Measurements from ENCODE around the gene LCN15.
"Not testable (repeated sequence)": the region's sequence is repeated elsewhere in the genome, so short reads cannot be mapped to it uniquely, and the experiment has no call there.

Gene LCN15, protein sequence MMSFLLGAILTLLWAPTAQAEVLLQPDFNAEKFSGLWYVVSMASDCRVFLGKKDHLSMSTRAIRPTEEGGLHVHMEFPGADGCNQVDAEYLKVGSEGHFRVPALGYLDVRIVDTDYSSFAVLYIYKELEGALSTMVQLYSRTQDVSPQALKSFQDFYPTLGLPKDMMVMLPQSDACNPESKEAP

GRCh38 chr9:136764301-136764891 is at the start of gene LCN15:
TSS of gene LCN15 (minus strand) at chr9:136764518. CDS start at chr9:136764488, 30 bp downstream.
- no peak for DNase-seq

GRCh38 chr9:136808806-136809158 is 44.5 kb upstream of the LCN15 start:
- no peak for DNase-seq

DNA sequence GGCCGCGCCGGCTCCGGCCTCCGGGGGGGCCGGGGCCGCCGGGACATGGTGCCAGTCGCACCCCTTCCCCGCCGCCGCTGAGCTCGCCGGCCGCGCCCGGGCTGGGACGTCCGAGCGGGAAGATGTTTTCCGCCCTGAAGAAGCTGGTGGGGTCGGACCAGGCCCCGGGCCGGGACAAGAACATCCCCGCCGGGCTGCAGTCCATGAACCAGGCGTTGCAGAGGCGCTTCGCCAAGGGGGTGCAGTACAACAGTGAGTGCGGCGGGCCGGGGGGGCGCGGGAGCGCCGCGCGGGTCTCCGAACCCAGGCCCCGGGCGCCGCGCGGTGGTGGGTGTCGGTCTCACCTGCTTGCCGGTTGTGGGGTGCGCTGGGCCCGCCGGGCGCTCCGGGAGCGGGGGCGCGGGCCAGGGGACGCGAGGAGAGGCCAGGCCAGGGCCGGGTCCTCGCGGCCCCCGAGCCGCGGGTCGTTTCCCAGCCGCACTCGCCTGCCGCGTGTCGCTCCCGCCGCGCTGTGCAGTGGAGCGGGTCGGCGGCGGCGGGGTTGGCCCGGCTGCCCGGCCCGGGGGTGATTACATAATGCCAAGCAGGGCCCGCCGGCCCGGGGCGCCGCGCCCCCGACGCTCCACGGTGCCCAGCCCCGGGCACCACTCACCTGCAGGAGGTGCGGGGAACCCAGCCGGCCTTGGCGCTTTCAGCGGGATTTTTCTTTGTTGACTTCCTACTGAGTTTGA is 43.9 kb upstream of the LCN15 start:
- DNase-seq, result peak in 22 of 56 donors; percentile 21 to 76 (median 56)

DNA sequence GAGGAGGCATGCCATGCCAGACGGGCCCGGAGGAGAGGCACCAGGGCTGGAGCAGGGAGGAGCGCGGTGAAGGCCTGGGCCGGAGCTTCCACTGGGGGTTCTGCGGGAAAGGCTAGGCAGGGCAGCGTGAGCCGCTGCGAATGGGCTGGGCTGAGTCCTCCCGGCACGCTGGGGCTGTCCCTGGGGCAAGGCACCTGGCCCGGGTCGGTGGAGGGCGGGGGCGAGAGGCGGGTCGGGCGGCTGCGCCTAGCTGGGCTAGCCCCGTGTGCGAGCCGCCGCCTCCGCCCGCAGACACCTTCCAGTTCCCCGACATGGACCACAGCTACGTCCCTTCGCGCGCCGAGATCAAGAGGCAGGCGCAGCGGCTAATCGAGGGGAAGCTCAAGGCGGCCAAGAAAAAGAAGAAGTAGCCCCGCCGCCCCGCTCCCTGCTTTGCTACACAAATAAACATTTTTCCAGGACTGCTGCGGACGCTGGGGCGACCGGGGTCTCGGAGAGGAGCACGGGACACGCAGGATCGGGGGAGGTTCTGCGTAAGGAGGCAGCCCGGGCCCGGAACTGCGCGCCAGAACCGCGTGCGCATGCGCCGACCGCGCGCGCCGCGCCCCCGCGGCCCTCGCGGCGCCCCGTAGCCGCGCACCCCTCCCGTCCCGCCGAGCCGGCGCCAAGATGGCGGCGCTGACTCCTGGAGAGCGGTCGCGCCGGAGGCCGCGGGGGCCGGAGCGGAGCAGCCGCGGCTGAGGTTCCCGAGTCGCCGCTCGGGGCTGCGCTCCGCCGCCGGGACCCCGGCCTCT is 43.2 kb upstream of the LCN15 start, which contains the start of gene RABL6:
TSS of gene RABL6 (plus strand) at position 668 of the 794 bp plus-strand sequence. CDS start 249 bp downstream, outside the sequence.
- peak in 49 of 56 donors; percentile 31 to 80 (median 65) for DNase-seq

GRCh38 chr9:136806631-136807201 is 42.4 kb upstream of the LCN15 start:
- DNase-seq, result no peak

DNA sequence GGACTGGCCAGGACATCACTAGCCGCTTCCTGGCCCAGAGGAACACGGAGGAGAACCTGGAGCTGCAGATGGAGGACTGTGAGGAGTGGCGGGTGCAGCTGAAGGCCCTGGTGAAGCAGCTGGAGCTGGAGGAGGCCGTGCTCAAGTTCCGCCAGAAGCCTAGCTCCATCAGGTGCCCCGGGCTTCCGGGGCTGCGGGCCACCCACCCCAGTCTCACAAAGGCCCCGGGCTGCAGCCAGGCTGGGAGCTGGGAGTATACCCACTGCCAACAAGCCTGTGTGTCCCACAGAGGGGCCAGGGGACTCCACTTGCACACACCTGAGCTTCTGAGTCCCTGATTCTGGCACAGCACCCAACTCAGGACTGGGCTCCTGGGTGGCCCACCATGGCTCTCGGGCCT is 41.7 kb upstream of the LCN15 start:
- no peak for DNase-seq

DNA sequence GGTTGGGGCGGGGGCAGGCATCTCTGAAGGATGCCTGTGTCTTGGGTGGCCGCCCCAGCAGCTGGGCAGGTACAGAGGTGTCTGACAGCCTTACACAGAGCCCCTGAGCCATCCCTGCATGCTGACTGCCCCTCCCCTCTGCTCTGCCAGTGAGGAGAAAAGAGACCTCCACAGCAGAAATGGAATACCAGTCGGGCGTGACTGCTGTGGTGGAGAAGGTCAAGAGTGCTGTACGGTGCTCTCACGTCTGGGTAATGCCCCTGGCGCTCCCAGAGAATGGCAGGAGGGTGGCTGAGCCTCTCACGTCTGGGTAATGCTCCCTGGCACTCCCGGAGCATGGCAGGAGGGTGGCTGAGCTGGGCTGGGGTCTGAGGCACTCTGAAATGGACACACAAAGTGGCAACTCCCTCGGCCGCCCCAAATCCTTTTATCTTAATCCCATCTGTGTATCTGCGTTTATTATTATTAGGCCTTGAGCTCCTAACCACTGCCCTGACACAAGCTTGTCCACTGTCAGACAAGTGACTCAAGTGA is 41.0 kb upstream of the LCN15 start:
- no peak for DNase-seq

DNA sequence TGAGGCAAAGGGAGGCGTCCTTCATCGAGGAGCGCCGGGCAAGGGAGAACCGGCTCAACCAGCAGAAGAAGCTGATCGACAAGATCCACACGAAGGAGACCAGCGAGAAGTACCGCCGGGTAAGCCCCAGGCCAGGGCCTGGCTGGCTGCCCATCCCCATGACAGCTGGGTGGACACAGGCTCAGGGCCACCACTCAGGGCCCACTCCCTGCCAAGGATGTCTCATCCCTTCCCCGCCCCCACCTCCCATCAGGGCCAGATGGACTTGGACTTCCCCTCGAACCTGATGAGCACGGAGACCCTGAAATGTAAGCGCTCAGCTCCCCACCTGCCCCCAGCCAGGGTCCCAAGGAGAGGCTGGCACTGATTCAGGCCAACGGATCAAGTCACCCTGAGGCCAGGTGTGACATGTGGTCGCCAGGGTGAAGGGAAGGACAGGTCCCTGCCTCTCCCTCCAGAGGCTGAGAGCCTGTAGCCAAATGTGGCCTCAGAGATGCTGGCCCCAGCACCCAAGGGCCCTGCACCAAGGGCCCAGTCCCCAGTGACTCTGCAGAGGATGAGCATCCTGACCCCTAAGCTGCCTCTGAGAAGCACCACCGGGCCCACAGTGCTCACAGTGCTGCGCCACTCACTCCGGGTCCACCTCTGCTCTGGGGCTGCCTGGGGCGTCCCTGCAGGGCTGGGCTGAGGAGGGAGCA is 40.3 kb upstream of the LCN15 start:
- DNase-seq, result no peak

DNA sequence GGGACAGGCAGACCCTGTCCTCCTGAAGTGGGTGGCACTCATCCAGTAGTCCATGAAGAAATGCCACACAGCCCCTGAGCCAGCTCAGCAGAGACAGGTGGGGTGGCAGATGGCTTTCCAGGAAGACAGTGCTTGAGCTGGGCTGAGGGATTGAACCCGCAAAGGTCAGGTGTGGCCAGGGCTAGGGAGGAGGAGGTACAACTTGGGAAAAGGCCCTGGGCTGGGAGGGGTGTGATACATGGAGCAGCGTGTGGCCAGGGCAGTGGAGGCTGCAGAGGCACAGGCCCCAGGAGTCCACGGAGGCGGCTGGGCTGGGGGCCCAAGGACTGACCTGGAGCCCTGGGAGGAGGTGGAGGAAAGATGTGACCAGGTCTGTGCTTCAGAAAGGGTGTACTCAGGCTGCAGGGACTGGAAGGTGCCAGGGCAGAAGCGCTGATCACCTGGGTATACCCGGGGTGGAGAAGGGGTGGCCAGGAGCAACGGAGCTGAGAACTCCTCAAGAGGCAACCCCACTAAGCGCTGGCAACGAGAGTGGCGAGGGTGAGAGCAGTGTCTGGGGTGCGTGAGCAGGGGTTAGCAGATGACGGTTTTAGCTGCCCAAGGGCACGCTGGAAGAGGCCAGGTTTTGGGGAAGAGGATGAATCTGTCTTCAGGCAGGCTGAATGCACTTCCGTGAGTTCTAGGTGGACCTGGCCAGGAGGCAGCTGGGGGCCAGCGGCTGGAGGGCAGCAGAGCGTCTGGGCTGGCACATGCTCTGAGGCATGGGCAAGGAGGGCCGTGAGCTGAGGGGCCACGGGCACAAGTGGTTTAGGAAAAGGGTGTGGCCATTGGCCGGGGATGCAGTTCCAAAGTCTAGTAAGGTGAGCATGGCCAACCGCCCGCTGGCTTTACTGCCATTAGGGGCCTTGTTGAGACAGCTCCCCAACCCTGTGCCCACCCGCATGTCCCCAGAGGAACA is 39.5 kb upstream of the LCN15 start:
- no peak for DNase-seq

GRCh38 chr9:136803009-136803550 is 38.8 kb upstream of the LCN15 start:
- not testable (repeated sequence) for DNase-seq

- DNase-seq, result no peak
Observed at GRCh38 chr9:136802321-136802720, 38.0 kb upstream of the LCN15 start.

DNA sequence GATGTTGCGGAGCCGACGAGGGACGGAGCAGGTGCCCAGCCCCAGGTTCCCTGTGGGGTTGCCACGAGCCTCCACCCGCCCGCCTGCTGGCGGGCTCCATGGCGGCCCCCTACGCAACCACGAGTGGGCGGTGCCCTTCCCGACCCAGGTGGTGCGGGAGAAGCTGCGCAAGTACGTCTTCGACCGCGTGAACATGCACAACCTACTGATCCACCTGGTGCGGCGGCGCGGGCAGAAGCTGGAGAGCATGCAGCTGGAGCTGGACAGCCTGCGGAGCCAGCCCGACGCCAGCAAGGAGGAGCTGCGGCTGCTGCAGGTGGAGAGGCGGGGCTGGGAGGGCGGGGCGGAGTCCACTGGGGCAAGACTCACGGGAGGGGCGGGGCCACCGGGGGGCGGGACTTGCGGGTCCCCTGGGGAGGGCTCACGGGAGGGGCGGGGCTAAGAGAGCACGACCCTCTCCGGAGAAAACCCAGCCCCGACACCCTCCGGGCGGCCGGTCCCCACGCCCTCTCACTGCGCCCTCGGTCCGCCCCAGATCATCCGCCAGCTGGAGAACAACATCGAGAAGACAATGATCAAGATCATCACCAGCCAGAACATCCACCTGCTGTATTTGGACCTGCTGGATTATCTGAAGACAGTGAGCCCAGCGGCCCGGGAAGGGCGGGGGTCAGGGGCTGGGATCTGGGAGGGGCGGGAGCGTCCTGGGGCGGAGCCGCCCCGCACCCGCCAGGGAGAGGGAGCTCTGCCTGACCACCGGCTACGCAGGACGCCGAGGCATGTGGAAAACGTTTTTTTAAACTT is 35.7 kb upstream of the LCN15 start:
- peak in 47 of 56 donors; percentile 14 to 92 (median 70) for DNase-seq

GRCh38 chr9:136799079-136799853 is 34.9 kb upstream of the LCN15 start:
- no peak for DNase-seq

- no peak for DNase-seq
Observed at GRCh38 chr9:136798708-136799078, 34.4 kb upstream of the LCN15 start.

DNA sequence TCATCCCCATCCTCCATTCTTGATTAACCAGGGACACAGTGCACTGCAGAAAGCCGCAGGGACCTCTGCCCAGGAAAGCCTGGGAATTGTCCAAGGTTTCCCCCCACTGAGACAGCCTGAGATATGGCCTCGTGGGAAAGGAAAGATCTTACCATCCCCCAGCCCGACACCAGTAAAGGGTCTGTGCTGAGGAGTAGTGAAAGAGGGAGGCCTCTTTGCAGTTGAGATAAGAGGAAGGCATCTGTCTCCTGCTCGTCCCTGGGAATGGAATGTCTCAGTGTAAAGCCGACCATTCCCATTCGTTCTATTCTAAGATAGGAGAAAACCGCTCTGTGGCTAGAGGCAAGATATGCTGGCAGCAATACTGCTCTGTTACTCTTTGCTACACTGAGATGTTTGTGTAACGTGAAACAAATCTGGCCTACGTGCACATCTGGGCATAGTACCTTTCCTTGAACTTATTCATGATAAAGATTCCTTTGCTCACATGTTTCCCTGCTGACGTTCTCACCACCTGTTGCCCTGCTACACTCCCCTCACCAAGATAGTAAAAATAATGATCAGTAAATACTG is 32.5 kb upstream of the LCN15 start:
- not testable (repeated sequence) for DNase-seq

DNA sequence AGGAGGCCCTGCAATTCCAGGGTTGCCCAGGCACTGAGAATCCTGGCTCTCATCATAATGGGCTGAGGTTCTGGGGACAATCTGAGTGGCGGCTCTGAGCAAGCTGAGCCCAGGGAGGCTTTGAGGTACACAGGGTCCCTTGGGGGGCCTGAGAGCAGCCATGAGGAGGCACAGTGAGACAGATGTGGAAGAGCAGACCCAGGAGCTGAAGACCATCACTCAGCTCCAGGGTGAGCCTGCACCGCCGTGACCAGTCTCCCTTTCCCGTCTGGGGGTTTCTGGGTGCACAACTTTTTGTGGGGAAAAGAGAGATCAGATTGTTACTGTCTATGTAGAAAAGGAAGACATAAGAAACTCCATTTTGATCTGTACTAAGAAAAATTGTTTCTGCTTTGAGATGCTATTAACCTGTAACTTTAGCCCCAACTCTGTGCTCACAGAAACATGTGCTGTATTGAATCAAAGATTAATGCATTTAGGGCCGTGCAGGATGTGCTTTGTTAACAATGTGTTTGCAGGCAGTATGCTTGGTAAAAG is 32.0 kb upstream of the LCN15 start, which contains the start of gene CCDC183:
TSS of gene CCDC183 (plus strand) at position 101 of the 537 bp plus-strand sequence. CDS start at position 161, 60 bp downstream.
- DNase-seq, result no peak

DNA sequence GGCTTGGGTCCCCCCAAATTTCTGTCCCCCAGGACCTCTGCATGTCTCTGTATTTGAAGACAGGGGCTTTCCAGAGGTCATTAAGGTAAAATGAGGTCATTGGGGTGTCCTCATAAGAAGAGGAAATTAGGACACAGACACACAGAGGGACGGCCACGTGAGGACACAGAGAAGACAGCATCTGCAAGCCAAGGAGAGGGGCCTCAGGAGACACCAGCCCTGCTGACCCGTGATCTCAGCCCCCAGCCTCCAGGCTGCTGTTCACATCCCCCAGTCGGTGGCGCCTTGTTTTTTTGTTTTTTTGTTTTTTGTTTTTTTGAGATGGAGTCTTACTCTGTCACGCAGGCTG is 30.7 kb upstream of the LCN15 start:
- no peak for DNase-seq

All from nucleus accumbens (tissue), 56 donors.